ENCODE results near the gene SLC1A2.

Gene SLC1A2

GRCh38 chr11:35270342-35270741, 149.0 kb downstream of the SLC1A2 start:
- DNase-seq (ENCODE audit: low spot score): no peak

- DNase-seq (ENCODE audit: low spot score): no peak
These were observed 151.9 kb downstream of the SLC1A2 start for GRCh38 chr11:35267504-35267903.

- no peak for DNase-seq (ENCODE audit: low spot score)
These were observed 153.5 kb downstream of the SLC1A2 start for GRCh38 chr11:35265755-35266454.

- no peak for DNase-seq (ENCODE audit: low spot score)
These were observed 156.6 kb downstream of the SLC1A2 start for GRCh38 chr11:35262735-35263134.

- DNase-seq (ENCODE audit: low spot score): no peak
These were observed 157.3 kb downstream of the SLC1A2 start for GRCh38 chr11:35262056-35262455.

- no peak for DNase-seq (ENCODE audit: low spot score)
These were observed 158.2 kb downstream of the SLC1A2 start for GRCh38 chr11:35261197-35261596.

GRCh38 chr11:35260342-35260985, 158.9 kb downstream of the SLC1A2 start:
- no peak for DNase-seq (ENCODE audit: low spot score)

- no peak for DNase-seq (ENCODE audit: low spot score)
These were observed 159.8 kb downstream of the SLC1A2 start for GRCh38 chr11:35259529-35259928.

- no peak for DNase-seq (ENCODE audit: low spot score)
These were observed 162.1 kb downstream of the SLC1A2 start for GRCh38 chr11:35257281-35257680.

- DNase-seq (ENCODE audit: low spot score): no peak
These were observed 163.1 kb downstream of the SLC1A2 start for GRCh38 chr11:35256296-35256695.

- DNase-seq (ENCODE audit: low spot score): no peak
These were observed 163.8 kb downstream of the SLC1A2 start for GRCh38 chr11:35255514-35255913.

GRCh38 chr11:35253237-35253636, 166.1 kb downstream of the SLC1A2 start:
- no peak for DNase-seq (ENCODE audit: low spot score)

GRCh38 chr11:35250621-35251020, 168.7 kb downstream of the SLC1A2 start:
- DNase-seq (ENCODE audit: low spot score): no peak

GRCh38 chr11:35250192-35250591, 169.2 kb downstream of the SLC1A2 start:
- DNase-seq (ENCODE audit: low spot score): no peak

- DNase-seq (ENCODE audit: low spot score): no peak
These were observed 170.6 kb downstream of the SLC1A2 start for GRCh38 chr11:35248558-35249323.

- no peak for DNase-seq (ENCODE audit: low spot score)
These were observed 171.5 kb downstream of the SLC1A2 start for GRCh38 chr11:35247863-35248262.

- DNase-seq (ENCODE audit: low spot score): no peak
These were observed 171.9 kb downstream of the SLC1A2 start for GRCh38 chr11:35247428-35247827.

GRCh38 chr11:35246745-35247144, 172.6 kb downstream of the SLC1A2 start:
- DNase-seq (ENCODE audit: low spot score): no peak

- no peak for DNase-seq (ENCODE audit: low spot score)
These were observed 173.6 kb downstream of the SLC1A2 start for GRCh38 chr11:35245786-35246185.

GRCh38 chr11:35245056-35245455, 174.3 kb downstream of the SLC1A2 start:
- no peak for DNase-seq (ENCODE audit: low spot score)

- DNase-seq (ENCODE audit: low spot score): no peak
These were observed 175.6 kb downstream of the SLC1A2 start for GRCh38 chr11:35243774-35244173.

- DNase-seq (ENCODE audit: low spot score): no peak
These were observed 176.7 kb downstream of the SLC1A2 start for GRCh38 chr11:35242412-35243242.

Measured in iPS-NIHi11 (cell line).